Measurements from ENCODE around the gene MPRIP.

DNA sequence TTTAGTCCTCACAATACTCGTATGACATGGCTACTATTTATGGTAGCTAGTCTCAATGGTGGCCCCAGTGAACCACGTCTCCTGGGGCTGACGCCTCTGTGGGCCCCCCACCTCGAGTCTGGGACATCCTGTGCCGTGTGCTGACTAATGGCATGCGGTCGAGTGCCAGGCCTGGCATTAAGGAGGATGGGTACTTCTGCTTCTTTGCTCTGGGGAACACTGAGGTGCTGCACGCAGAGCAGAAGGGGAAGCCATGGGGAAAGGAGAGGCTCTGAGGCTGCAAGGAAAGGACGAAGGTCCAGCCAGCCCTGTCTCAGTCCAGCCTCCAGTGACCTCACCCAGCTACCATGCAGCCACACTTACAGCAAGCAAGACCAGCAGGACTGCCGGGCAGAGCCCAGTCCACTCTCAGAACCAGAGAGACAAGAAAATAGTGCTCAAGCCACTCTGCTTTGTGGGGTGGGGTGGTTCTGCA, 5.7 kb upstream of the MPRIP start:
- TF ChIP-seq CTCF (IDR thresholded peaks at IDR 0.05) (no peak), EZH2 (IDR thresholded peaks at IDR 0.05; ENCODE audit: borderline replicate concordance, insufficient read depth, low read depth, low read length, poor library complexity, severe bottlenecking) (no peak)
